ENCODE data around the gene BAHCC1. TPM values are rescaled to one million over a fixed set of nuclear protein-coding genes. Genes with fewer than 3 reads are reported as not detected.

The BAHCC1 gene
- total RNA-seq, 2 experiments from 2014 or later, result 0.87 to 0.91 TPM

DNA sequence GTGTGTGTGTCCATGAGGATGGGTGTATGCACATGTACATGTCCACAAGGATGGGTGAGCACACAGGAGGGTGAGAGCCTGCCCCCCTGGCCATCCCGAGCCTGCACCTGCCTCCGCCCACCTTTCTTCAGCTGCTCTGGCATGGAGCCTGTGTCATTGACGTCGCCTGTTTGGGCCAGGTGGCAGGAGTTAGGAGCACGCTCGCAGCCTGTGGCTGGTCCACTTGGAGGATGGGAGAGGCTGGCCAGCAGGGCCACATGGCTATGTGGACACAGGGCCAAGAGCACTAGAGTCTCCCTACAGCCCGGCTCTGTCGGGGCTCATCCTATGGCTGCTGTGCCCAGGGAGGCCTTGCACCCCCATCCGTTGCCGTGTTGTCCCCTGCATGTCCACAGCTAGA is 21.4 kb downstream of the BAHCC1 start:
- CTCF ChIA-PET, result no interaction called here
- Mint-ChIP-seq H3K4me3 (no peak overlapping the region), H3K27me3 (ENCODE audit: low read depth) (peaks cover 7% of the 10 kb centered on the region), H3K9me3 (ENCODE audit: insufficient read depth) (no peaks in the 10 kb centered on the region), H3K4me1 (ENCODE audit: low read depth) (peaks cover 14% of the 10 kb centered on the region), H3K36me3 (ENCODE audit: low read depth) (no peaks in the 10 kb centered on the region), H3K27ac (no peak overlapping the region)
- DNase-seq (no peak), ATAC-seq (no peak)
- POLR2A ChIA-PET, result no interaction called here

DNA sequence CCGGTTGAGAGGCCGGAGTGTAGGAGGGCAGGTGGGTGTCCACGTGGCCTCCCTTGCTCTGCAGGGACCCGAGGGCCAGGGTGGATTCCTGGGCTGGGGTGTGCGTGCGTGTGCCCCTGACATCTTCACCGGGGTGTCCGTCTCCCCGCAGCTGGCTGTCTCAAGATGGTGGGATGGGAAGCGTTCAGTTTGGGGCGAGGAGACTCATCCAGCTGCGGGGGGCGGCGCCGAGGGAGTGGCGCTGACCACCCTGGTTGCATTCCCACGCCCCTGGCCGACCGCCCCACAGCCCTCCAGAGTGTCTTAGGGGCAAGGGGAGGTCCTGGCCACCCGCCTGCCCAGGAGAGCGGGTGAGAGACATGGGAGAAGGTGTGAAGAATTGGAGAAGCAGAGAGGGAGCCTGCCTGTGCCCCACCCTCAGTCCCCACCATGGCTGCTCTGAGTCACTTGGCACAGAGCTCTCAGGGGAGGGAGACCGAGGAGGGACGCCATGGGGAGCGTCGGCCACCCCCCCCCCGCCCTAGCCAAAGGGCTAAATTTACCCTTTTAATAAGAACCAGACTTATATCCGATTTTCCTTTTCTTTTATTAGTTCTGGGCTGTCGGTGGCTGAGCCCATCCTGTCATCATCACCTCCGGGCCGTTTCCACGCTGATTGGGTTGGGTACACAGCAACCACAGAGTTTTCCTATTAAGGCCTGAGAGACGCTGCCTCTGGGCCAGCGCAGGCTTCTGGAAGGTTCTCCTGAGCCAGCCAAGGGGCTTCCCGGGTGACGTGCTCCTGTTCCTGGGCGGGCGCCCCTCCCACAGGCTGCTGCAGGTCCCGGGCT is 22.0 kb downstream of the BAHCC1 start:
- no peak for DNase-seq
- CTCF ChIA-PET, result no interaction called here
- H3K27me3 Mint-ChIP-seq (ENCODE audit: low read depth), result peaks cover 7% of the 10 kb centered on the region
- no peak overlapping the region for H3K4me3 Mint-ChIP-seq
- no peak overlapping the region for H3K27ac Mint-ChIP-seq
- H3K4me1 Mint-ChIP-seq (ENCODE audit: low read depth), result peaks cover 12% of the 10 kb centered on the region
- ATAC-seq, result no peak
- POLR2A ChIA-PET, result no interaction called here
- H3K36me3 Mint-ChIP-seq (ENCODE audit: low read depth), result no peaks in the 10 kb centered on the region
- H3K9me3 Mint-ChIP-seq (ENCODE audit: insufficient read depth), result no peaks in the 10 kb centered on the region

DNA sequence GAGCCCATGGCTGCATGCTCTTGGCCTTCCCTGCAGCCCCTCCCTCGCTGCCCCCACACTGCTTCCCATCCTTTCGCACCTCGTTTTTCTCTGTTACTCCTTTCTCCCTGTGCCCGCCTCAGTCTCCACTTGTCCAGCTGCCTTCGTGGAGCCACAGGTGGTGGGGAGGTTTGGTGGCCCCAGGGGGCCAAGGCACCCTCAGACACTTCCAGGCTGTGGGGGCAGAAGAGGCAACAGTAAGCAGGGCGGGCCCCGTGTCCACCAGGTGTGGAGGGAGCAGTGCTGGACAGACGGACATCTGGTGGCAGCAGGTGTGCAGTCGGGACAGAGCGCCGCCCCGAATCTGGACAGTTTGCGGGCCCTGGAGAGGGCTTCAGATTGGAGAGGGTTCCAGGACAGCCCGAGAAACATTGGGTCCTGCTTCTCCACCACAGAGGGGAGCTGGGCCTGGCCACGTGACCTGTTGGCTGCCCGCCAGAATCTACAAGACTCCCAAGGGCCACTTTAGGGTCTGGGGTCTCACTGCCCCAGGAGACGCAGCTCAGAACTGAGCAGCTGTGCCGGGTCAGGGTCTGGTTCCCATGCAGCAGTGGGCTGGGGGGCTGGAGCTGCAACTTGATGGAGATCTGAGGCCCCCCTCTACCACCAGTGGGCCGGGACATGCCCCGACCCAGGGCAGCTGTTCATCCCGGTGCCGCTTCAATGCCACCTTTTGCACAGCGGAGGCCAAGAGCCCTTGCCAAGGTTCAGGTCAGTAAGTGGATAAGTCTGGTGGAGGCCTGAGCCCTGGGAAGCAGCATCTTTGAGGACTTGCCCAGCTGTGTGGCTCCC is 22.8 kb downstream of the BAHCC1 start:
- no peak overlapping the region for H3K27ac Mint-ChIP-seq
- H3K4me1 Mint-ChIP-seq (ENCODE audit: low read depth), result peaks cover 4% of the 10 kb centered on the region
- H3K4me3 Mint-ChIP-seq, result no peak overlapping the region
- ChIA-PET CTCF (no interaction called here), POLR2A (interaction anchor here (0.6 kb wide), 1 partner anchor 14 kb away, joined by 3 read pairs; no protein-coding TSS in a partner anchor)
- H3K27me3 Mint-ChIP-seq (ENCODE audit: low read depth), result peaks cover 4% of the 10 kb centered on the region
- DNase-seq (no peak), ATAC-seq (no peak)
- H3K9me3 Mint-ChIP-seq (ENCODE audit: insufficient read depth), result no peaks in the 10 kb centered on the region
- no peaks in the 10 kb centered on the region for H3K36me3 Mint-ChIP-seq (ENCODE audit: low read depth)

DNA sequence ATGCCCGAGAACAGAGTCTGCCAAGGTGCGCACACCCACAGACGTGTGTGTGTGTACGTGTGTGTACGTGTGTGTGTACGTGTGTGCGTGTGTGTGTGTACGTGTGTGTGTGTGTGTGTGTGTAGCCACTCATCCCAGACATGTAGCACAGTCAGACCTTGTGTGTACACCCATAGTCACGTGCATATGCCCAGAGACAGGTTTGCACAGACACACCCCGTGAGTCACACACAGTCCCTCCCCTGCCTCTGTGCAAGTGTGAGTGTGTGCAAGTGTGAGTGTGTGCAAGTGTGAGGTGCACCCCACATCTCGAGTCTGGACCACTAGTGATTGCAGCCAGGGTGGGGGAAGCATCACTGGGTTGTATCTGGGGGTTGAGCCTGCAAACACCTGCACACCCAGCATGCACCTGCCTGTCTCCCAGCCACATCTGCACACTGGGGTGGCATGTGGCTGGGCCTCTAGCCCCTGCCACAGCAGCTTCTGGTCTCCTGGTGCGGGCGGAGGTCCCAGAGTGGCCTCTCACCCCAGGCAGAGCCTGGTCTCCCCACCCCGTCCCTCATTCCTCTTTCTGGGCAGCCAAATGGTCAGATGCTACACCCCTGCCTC is 23.6 kb downstream of the BAHCC1 start:
- Mint-ChIP-seq H3K4me3 (no peak overlapping the region), H3K4me1 (ENCODE audit: low read depth) (no peaks in the 10 kb centered on the region), H3K27ac (no peak overlapping the region), H3K9me3 (ENCODE audit: insufficient read depth) (no peaks in the 10 kb centered on the region), H3K27me3 (ENCODE audit: low read depth) (peaks cover 4% of the 10 kb centered on the region), H3K36me3 (ENCODE audit: low read depth) (no peaks in the 10 kb centered on the region)
- POLR2A ChIA-PET, result interaction anchor here (0.6 kb wide), 1 partner anchor 13 kb away, joined by 3 read pairs; no protein-coding TSS in a partner anchor
- DNase-seq, result no peak
- CTCF ChIA-PET, result no interaction called here
- no peak for ATAC-seq

DNA sequence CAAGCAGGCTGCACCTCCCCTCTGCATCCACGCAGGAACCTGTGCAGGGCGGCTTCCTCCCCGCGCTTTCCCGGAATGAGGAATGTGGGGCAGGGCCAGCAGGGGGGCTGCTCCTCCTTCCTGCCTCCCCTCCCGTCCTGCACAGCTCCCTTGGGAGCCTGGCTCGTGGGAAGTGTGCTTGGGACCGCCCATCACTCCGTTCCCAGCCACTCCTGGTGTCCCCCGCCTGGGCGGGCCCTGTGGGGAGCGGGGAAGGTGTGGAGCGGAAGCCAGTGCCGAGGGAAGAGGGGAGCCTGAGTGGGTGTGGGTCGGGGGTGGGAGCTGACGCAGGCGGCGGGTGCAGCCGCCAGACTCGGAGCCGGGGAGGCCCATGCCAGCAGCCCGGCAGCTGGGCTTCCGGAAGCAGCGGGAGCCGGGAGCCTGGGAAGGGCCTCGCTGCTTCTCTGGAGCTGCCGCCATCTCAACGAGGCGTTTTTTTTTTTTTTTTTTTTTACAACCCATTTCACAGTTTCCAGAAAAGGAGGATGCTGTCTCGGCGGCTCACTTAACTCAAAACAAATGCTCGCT is 24.1 kb downstream of the BAHCC1 start:
- DNase-seq, result no peak
- Mint-ChIP-seq H3K36me3 (ENCODE audit: low read depth) (no peaks in the 10 kb centered on the region), H3K4me3 (no peak overlapping the region), H3K27ac (no peak overlapping the region), H3K9me3 (ENCODE audit: insufficient read depth) (no peaks in the 10 kb centered on the region), H3K4me1 (ENCODE audit: low read depth) (no peaks in the 10 kb centered on the region), H3K27me3 (ENCODE audit: low read depth) (peaks cover 4% of the 10 kb centered on the region)
- ATAC-seq, result no peak
- ChIA-PET CTCF (no interaction called here), POLR2A (no interaction called here)

DNA sequence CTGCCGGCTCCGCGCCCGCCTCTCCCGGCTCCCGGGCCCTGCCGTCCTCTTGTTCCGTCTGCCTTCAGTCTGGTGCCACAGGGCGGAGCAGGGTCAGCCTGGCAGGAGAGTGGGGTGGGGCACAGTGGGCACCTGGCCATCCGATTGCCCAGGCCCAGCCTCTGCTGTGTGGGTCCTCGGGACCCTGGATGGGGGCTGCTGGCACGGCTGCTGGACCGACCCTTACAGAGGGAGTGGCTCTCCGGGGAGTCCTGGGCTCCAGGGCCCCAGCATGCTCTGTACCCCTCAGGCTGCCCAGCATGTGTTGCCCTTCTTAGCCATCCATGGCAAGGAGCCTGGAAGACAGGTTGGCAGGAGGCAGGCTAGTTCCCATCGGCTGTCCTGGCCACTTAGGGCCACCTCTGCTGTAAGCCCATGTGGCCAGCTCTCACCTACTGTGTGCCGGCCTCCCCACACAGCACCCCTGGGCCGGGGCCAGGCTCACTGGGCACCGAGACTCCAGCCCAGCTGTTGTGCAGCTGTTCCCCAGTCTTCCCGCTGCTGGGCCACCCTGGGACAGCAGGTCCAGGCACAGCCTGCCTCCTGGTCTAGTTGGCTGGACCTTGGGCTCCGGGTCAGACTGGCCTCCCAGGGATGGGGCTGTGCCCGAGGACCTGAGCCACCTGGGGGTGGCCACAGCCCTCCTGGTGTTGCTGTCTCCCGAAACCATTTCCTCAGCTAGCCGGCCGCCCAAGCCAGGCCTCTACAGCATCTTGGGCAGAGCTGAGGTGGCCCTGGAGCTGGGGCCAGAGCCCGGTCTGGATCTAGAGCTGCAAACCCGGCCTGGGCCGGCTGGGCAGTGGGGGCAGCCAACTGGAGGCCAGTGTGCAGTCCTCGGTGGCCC is 24.9 kb downstream of the BAHCC1 start:
- Mint-ChIP-seq H3K27me3 (ENCODE audit: low read depth) (peaks cover 4% of the 10 kb centered on the region), H3K36me3 (ENCODE audit: low read depth) (no peaks in the 10 kb centered on the region), H3K4me3 (no peak overlapping the region), H3K9me3 (ENCODE audit: insufficient read depth) (no peaks in the 10 kb centered on the region), H3K4me1 (ENCODE audit: low read depth) (no peaks in the 10 kb centered on the region), H3K27ac (no peak overlapping the region)
- CTCF ChIA-PET, result no interaction called here
- POLR2A ChIA-PET, result no interaction called here
- DNase-seq (no peak), ATAC-seq (no peak)

DNA sequence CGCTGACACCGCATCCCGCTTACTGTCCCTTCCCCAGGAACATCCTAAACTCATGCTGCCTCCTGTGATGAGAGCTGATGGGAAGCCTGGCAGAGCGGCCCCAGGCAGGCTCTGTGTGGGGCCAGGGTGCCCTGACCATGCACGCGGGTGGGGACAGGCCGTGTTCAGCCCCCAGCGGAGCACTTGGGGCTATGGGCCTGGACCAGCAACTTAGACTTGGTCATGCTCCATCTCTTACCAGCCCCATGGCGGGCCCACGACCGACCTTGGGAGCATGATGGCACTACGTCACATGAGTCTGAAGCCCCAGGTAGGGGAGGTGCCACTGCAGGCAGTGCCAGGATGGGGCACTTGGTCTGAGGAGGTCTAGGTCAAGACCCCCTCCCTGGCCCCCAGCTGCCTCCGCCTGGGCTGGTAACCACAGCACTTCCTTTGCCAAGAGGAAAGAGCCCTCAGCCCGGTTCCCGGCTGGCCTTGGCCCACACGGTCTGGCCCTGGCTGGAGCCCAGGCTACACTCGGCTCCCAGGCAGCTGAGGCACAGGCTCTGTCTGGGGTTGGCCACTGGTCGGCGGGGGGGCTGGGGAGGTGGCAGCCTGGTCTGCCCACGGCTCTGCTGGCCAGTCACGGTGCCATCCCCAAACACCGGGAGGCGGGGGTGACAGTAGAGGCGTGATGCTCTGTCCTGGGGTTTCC is 25.7 kb downstream of the BAHCC1 start:
- Mint-ChIP-seq H3K27ac (no peak overlapping the region), H3K36me3 (ENCODE audit: low read depth) (no peaks in the 10 kb centered on the region), H3K4me3 (no peak overlapping the region), H3K9me3 (ENCODE audit: insufficient read depth) (no peaks in the 10 kb centered on the region), H3K27me3 (ENCODE audit: low read depth) (peaks cover 3% of the 10 kb centered on the region), H3K4me1 (ENCODE audit: low read depth) (no peaks in the 10 kb centered on the region)
- CTCF ChIA-PET, result no interaction called here
- ATAC-seq (no peak), DNase-seq (no peak)
- POLR2A ChIA-PET, result interaction anchor here (0.5 kb wide), 1 partner anchor 64 kb away, joined by 3 read pairs; no protein-coding TSS in a partner anchor

DNA sequence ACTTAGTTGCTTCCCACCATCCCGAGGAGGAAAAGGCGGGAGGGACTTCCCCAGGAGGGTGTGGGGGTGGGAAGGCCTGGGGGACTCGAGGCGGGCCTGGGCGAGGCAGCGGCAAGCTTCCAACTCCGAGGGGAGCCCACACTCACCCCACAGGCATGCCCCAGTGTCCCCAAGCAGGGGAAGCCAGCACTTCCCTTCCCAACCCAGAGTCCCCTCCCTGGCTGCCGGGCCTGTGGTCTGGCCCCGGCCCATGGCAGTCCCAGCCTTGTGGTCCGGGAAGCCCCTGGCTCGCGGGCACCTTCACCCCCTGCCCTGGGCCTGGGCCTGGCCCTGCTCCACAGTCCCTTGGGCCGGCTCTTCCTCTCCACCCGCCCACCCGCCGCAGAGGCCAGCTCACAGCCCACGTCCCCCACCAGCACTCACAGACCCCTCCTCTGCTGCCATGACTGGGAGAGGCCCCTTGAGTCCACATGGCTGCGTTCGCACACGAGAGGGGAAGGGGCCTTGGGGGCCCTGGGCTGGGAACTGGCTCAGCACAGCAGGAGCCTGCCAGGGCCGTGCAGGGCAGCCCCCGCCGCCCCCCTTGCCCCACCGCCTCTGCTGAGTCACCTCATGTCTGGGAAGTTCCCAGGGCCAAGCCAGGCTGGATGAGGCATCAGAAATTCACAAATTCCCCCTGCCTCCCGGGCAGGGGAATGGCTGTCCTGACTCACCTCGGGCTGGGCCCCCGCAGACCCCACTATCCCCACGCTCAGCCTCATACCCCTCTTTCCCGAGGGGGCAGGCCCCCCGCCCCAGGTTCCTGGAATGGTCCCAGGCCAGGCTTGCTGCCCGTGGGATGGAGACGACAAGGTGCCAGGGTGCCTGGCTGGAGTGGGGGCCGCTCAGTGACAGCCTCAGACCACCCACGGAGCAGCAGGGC is 27.8 kb downstream of the BAHCC1 start:
- H3K36me3 Mint-ChIP-seq (ENCODE audit: low read depth), result no peaks in the 10 kb centered on the region
- H3K4me1 Mint-ChIP-seq (ENCODE audit: low read depth), result peaks cover 5% of the 10 kb centered on the region
- H3K9me3 Mint-ChIP-seq (ENCODE audit: insufficient read depth), result no peaks in the 10 kb centered on the region
- ATAC-seq (no peak), DNase-seq (no peak)
- H3K27me3 Mint-ChIP-seq (ENCODE audit: low read depth), result peaks cover 9% of the 10 kb centered on the region
- ChIA-PET CTCF (no interaction called here), POLR2A (interaction anchor here (0.6 kb wide), 1 partner anchor 68 kb away, joined by 3 read pairs; no protein-coding TSS in a partner anchor)
- H3K4me3 Mint-ChIP-seq, result no peak overlapping the region
- no peak overlapping the region for H3K27ac Mint-ChIP-seq

DNA sequence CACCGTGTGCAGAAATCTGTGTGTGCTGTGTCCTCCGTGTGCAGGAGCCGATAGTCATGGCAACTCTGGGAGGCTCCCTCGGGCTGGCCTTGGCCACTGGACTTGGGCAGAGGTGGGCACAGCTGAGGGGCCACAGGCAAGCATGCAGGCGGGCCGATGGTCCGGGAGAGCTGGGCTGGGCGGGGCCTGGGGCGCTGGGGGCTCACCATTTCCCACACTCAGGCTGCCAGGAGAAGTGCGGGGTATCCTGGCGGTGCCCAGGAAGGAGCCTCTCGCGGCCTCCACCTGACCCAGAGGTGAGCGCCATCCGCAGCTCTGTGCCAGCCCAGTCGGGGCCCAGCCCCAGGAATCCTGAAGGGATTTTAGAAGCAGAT is 28.4 kb downstream of the BAHCC1 start:
- DNase-seq (no peak), ATAC-seq (no peak)
- CTCF ChIA-PET, result no interaction called here
- H3K36me3 Mint-ChIP-seq (ENCODE audit: low read depth), result no peaks in the 10 kb centered on the region
- peaks cover 9% of the 10 kb centered on the region for H3K4me1 Mint-ChIP-seq (ENCODE audit: low read depth)
- H3K9me3 Mint-ChIP-seq (ENCODE audit: insufficient read depth), result no peaks in the 10 kb centered on the region
- peaks cover 14% of the 10 kb centered on the region for H3K27me3 Mint-ChIP-seq (ENCODE audit: low read depth)
- no peak overlapping the region for H3K4me3 Mint-ChIP-seq
- POLR2A ChIA-PET, result no interaction called here
- H3K27ac Mint-ChIP-seq, result no peak overlapping the region

All from activated CD8-positive, alpha-beta T cell treated with anti-CD3 and anti-CD28 coated beads, Interleukin-2, amount 10 ng/mL, durations not matched to agents 7 days and 5 days (primary cell).